ENCODE data around the gene GNAQ. TPM values are rescaled to one million over a fixed set of nuclear protein-coding genes. Genes with fewer than 3 reads are reported as not detected.
A peak's percentile ranks its signal among the peaks of the same experiment; 100 is the strongest.

GNAQ gene
- total RNA-seq, 2 experiments from 2014 or later = 22.8 to 24.7 TPM

- intact Hi-C loops (cut with DNase I, micrococcal nuclease) = no loop called here
- Mint-ChIP-seq H3K27me3 (no peaks in the 10 kb centered on the region), H3K36me3 (ENCODE audit: low read depth) (peaks cover 20% of the 10 kb centered on the region), H3K27ac (peak overlapping the region; percentile 2), H3K9me3 (ENCODE audit: low read depth) (no peaks in the 10 kb centered on the region), H3K4me1 (peaks cover 24% of the 10 kb centered on the region), H3K4me3 (no peak overlapping the region)
- POLR2A ChIA-PET = no interaction called here
- CTCF ChIA-PET = interaction anchor here (0.9 to 1.2 kb wide), 2 partner anchors 20 to 118 kb away, joined by 3 read pairs; no protein-coding TSS in a partner anchor
- DNase-seq (no peak), ATAC-seq (no peak)
These were observed 114.8 kb downstream of the GNAQ start for GRCh38 chr9:77916820-77917219.

GRCh38 chr9:77916410-77916819 lies 115.2 kb downstream of the GNAQ start:
- intact Hi-C loops (cut with DNase I, micrococcal nuclease) = no loop called here

GRCh38 chr9:77915744-77916143 lies 115.9 kb downstream of the GNAQ start:
- CTCF ChIA-PET = no interaction called here
- Mint-ChIP-seq H3K27me3 (no peaks in the 10 kb centered on the region), H3K36me3 (ENCODE audit: low read depth) (peaks cover 22% of the 10 kb centered on the region), H3K4me1 (peaks cover 35% of the 10 kb centered on the region), H3K27ac (no peak overlapping the region), H3K9me3 (ENCODE audit: low read depth) (no peaks in the 10 kb centered on the region), H3K4me3 (no peak overlapping the region)
- POLR2A ChIA-PET = no interaction called here
- no peak for ATAC-seq
- DNase-seq = no peak
- intact Hi-C loops (cut with DNase I, micrococcal nuclease) = no loop called here

More at GRCh38 chr9:77916410-77916819, 115.2 kb downstream of the GNAQ start:
- Mint-ChIP-seq H3K4me3 (no peak overlapping the region), H3K4me1 (peaks cover 28% of the 10 kb centered on the region), H3K36me3 (ENCODE audit: low read depth) (peaks cover 20% of the 10 kb centered on the region), H3K27me3 (no peaks in the 10 kb centered on the region), H3K27ac (peak overlapping the region; percentile 2), H3K9me3 (ENCODE audit: low read depth) (no peaks in the 10 kb centered on the region)
- peak; percentile 19 for DNase-seq
- ChIA-PET CTCF (interaction anchor here (0.9 to 1.2 kb wide), 2 partner anchors 20 to 119 kb away, joined by 3 read pairs; no protein-coding TSS in a partner anchor), POLR2A (no interaction called here)
- peak; percentile 55 for ATAC-seq

GRCh38 chr9:77912895-77913693 lies 118.5 kb downstream of the GNAQ start:
- H3K9me3 Mint-ChIP-seq (ENCODE audit: low read depth) = no peaks in the 10 kb centered on the region
- H3K4me3 Mint-ChIP-seq = no peak overlapping the region
- ChIA-PET CTCF (interaction anchor here (0.5 kb wide), 1 partner anchor 162 kb away, joined by 3 read pairs; no protein-coding TSS in a partner anchor), POLR2A (no interaction called here)
- H3K27ac Mint-ChIP-seq = no peak overlapping the region
- peaks cover 61% of the 10 kb centered on the region for H3K4me1 Mint-ChIP-seq
- no peak for DNase-seq
- H3K27me3 Mint-ChIP-seq = no peaks in the 10 kb centered on the region
- peaks cover 10% of the 10 kb centered on the region for H3K36me3 Mint-ChIP-seq (ENCODE audit: low read depth)
- no peak for ATAC-seq
- intact Hi-C loops (cut with DNase I, micrococcal nuclease) = no loop called here

GRCh38 chr9:77911928-77912327 lies 119.7 kb downstream of the GNAQ start:
- Mint-ChIP-seq H3K4me1 (peaks cover 58% of the 10 kb centered on the region), H3K27me3 (no peaks in the 10 kb centered on the region), H3K4me3 (no peak overlapping the region), H3K9me3 (ENCODE audit: low read depth) (no peaks in the 10 kb centered on the region), H3K27ac (no peak overlapping the region), H3K36me3 (ENCODE audit: low read depth) (peaks cover 10% of the 10 kb centered on the region)
- ChIA-PET POLR2A (no interaction called here), CTCF (no interaction called here)
- ATAC-seq = no peak
- intact Hi-C loops (cut with DNase I, micrococcal nuclease) = no loop called here
- no peak for DNase-seq

GRCh38 chr9:77910194-77910621 lies 121.4 kb downstream of the GNAQ start:
- ChIA-PET CTCF (interaction anchor here (0.9 kb wide), 1 partner anchor 11 kb away, joined by 3 read pairs; no protein-coding TSS in a partner anchor), POLR2A (interaction anchor here (0.7 kb wide), 1 partner anchor 42 kb away, joined by 4 read pairs; no protein-coding TSS in a partner anchor)
- peak overlapping the region; percentile 38 for H3K27ac Mint-ChIP-seq
- DNase-seq (no peak), ATAC-seq (no peak)
- H3K27me3 Mint-ChIP-seq = no peaks in the 10 kb centered on the region
- H3K9me3 Mint-ChIP-seq (ENCODE audit: low read depth) = no peaks in the 10 kb centered on the region
- no peak overlapping the region for H3K4me3 Mint-ChIP-seq
- H3K4me1 Mint-ChIP-seq = peaks cover 45% of the 10 kb centered on the region
- intact Hi-C loops (cut with DNase I, micrococcal nuclease) = no loop called here
- H3K36me3 Mint-ChIP-seq (ENCODE audit: low read depth) = peaks cover 10% of the 10 kb centered on the region

GRCh38 chr9:77909306-77909705 lies 122.3 kb downstream of the GNAQ start:
- Mint-ChIP-seq H3K36me3 (ENCODE audit: low read depth) (peaks cover 10% of the 10 kb centered on the region), H3K4me1 (peaks cover 45% of the 10 kb centered on the region), H3K9me3 (ENCODE audit: low read depth) (no peaks in the 10 kb centered on the region), H3K4me3 (peak overlapping the region; percentile 4), H3K27me3 (no peaks in the 10 kb centered on the region), H3K27ac (peak overlapping the region; percentile 69)
- DNase-seq = no peak
- ChIA-PET POLR2A (no interaction called here), CTCF (interaction anchor here (0.7 to 0.9 kb wide), 2 partner anchors 12 to 13 kb away, joined by 3 read pairs; no protein-coding TSS in a partner anchor)
- peak; percentile 97 for ATAC-seq
- intact Hi-C loops (cut with DNase I, micrococcal nuclease) = no loop called here

- DNase-seq (no peak), ATAC-seq (no peak)
- H3K4me1 Mint-ChIP-seq = peaks cover 45% of the 10 kb centered on the region
- intact Hi-C loops (cut with DNase I, micrococcal nuclease) = no loop called here
- peaks cover 6% of the 10 kb centered on the region for H3K36me3 Mint-ChIP-seq (ENCODE audit: low read depth)
- H3K27ac Mint-ChIP-seq = no peak overlapping the region
- ChIA-PET CTCF (no interaction called here), POLR2A (no interaction called here)
- H3K4me3 Mint-ChIP-seq = no peak overlapping the region
- no peaks in the 10 kb centered on the region for H3K27me3 Mint-ChIP-seq
- H3K9me3 Mint-ChIP-seq (ENCODE audit: low read depth) = no peaks in the 10 kb centered on the region
These were observed 123.3 kb downstream of the GNAQ start for GRCh38 chr9:77908293-77908692.

- Mint-ChIP-seq H3K27me3 (no peaks in the 10 kb centered on the region), H3K4me1 (peaks cover 47% of the 10 kb centered on the region), H3K27ac (no peak overlapping the region), H3K9me3 (ENCODE audit: low read depth) (no peaks in the 10 kb centered on the region), H3K4me3 (no peak overlapping the region), H3K36me3 (ENCODE audit: low read depth) (peaks cover 6% of the 10 kb centered on the region)
- intact Hi-C loops (cut with DNase I, micrococcal nuclease) = no loop called here
- no peak for ATAC-seq
- ChIA-PET CTCF (interaction anchor here (1.3 kb wide), 2 partner anchors 11 kb away, joined by 3 read pairs; no protein-coding TSS in a partner anchor), POLR2A (no interaction called here)
- DNase-seq = no peak
These were observed 124.0 kb downstream of the GNAQ start for GRCh38 chr9:77907585-77907984.

GRCh38 chr9:77906991-77907390 lies 124.6 kb downstream of the GNAQ start:
- Mint-ChIP-seq H3K9me3 (ENCODE audit: low read depth) (no peaks in the 10 kb centered on the region), H3K27me3 (no peaks in the 10 kb centered on the region), H3K4me3 (no peak overlapping the region), H3K4me1 (peaks cover 45% of the 10 kb centered on the region), H3K27ac (no peak overlapping the region), H3K36me3 (ENCODE audit: low read depth) (peaks cover 3% of the 10 kb centered on the region)
- no peak for DNase-seq
- no peak for ATAC-seq
- CTCF ChIA-PET = interaction anchor here (1.3 kb wide), 2 partner anchors 10 to 12 kb away, joined by 3 read pairs; no protein-coding TSS in a partner anchor
- intact Hi-C loops (cut with DNase I, micrococcal nuclease) = no loop called here
- POLR2A ChIA-PET = no interaction called here

GRCh38 chr9:77903666-77904285 lies 127.8 kb downstream of the GNAQ start:
- Mint-ChIP-seq H3K4me1 (peaks cover 35% of the 10 kb centered on the region), H3K27ac (no peak overlapping the region), H3K4me3 (no peak overlapping the region), H3K36me3 (ENCODE audit: low read depth) (peaks cover 5% of the 10 kb centered on the region), H3K9me3 (ENCODE audit: low read depth) (no peaks in the 10 kb centered on the region), H3K27me3 (no peaks in the 10 kb centered on the region)
- ATAC-seq (no peak), DNase-seq (no peak)
- CTCF ChIA-PET = interaction anchor here (2.2 to 2.3 kb wide), 2 partner anchors 132 to 447 kb away, joined by 6 to 8 read pairs; no protein-coding TSS in a partner anchor
- POLR2A ChIA-PET = no interaction called here
- intact Hi-C loops (cut with DNase I, micrococcal nuclease) = no loop called here

All from activated CD4-positive, alpha-beta T cell treated with anti-CD3 and anti-CD28 coated beads for 36 hours (primary cell).